HG03066 (cell line): Measurements from ENCODE around the gene ANKRD55.
"Not testable (repeated sequence)": the region's sequence is repeated elsewhere in the genome, so short reads cannot be mapped to it uniquely, and the experiment has no call there.

Source experiments
- ATAC-seq: cut with Tn5 transposase; IDR thresholded peaks from one replicate; pipeline ENCODE4 v1.9.1; 2021; ENCODE audit warnings: low read depth; ENCODE audit not compliant: unreplicated experiment

ANKRD55 gene

GRCh38 chr5:56172241-56172640 lies 60.9 kb downstream of the ANKRD55 start:
- ATAC-seq = no peak

- no peak for ATAC-seq
Observed at GRCh38 chr5:56170557-56170956, 62.6 kb downstream of the ANKRD55 start.

- ATAC-seq = no peak
Observed at GRCh38 chr5:56169949-56170348, 63.2 kb downstream of the ANKRD55 start.

- no peak for ATAC-seq
Observed at GRCh38 chr5:56169281-56169680, 63.8 kb downstream of the ANKRD55 start.

GRCh38 chr5:56168066-56168478 lies 65.1 kb downstream of the ANKRD55 start:
- no peak for ATAC-seq

- no peak for ATAC-seq
Observed at GRCh38 chr5:56167519-56167918, 65.6 kb downstream of the ANKRD55 start.

- ATAC-seq = no peak
Observed at GRCh38 chr5:56166671-56167385, 66.3 kb downstream of the ANKRD55 start.

GRCh38 chr5:56164376-56164775 lies 68.8 kb downstream of the ANKRD55 start:
- no peak for ATAC-seq

GRCh38 chr5:56161927-56162326 lies 71.2 kb downstream of the ANKRD55 start:
- no peak for ATAC-seq

- no peak for ATAC-seq
Observed at GRCh38 chr5:56161439-56161823, 71.7 kb downstream of the ANKRD55 start.

- no peak for ATAC-seq
Observed at GRCh38 chr5:56160723-56161438, 72.2 kb downstream of the ANKRD55 start.

GRCh38 chr5:56159521-56159947 lies 73.6 kb downstream of the ANKRD55 start:
- no peak for ATAC-seq

GRCh38 chr5:56158331-56158960 lies 74.7 kb downstream of the ANKRD55 start:
- no peak for ATAC-seq

- ATAC-seq = not testable (repeated sequence)
Observed at GRCh38 chr5:56157191-56157621, 75.9 kb downstream of the ANKRD55 start.

- peak; percentile 55 for ATAC-seq
Observed at GRCh38 chr5:56156585-56157190, 76.4 kb downstream of the ANKRD55 start.

- ATAC-seq = peak; percentile 5
Observed at GRCh38 chr5:56155992-56156584, 77.0 kb downstream of the ANKRD55 start.

- no peak for ATAC-seq
Observed at GRCh38 chr5:56154732-56155484, 78.2 kb downstream of the ANKRD55 start.

GRCh38 chr5:56152437-56152836 lies 80.7 kb downstream of the ANKRD55 start:
- ATAC-seq = no peak

GRCh38 chr5:56150756-56151155 lies 82.4 kb downstream of the ANKRD55 start:
- ATAC-seq = not testable (repeated sequence)

- peak; percentile 87 for ATAC-seq
Observed at GRCh38 chr5:56148453-56148971, 84.6 kb downstream of the ANKRD55 start.
